Activated CD4-positive, alpha-beta T cell treated with anti-CD3 and anti-CD28 coated beads for 24 hours (primary cell): ENCODE results near the gene FFAR2.

Experiments
- DNase-seq, 2 donors: peaks; one replicate each; pipeline ENCODE4 v3.0.0-alpha.2; 2020; ENCODE audit warnings: low read depth in 2 of 2

Gene FFAR2

GRCh38 chr19:35425682-35426081 lies 22.4 kb upstream of the FFAR2 start:
- DNase-seq: no peak

- no peak for DNase-seq
Measured at GRCh38 chr19:35427187-35427586, 20.9 kb upstream of the FFAR2 start.

GRCh38 chr19:35429698-35430408 lies 18.2 kb upstream of the FFAR2 start:
- no peak for DNase-seq

- no peak for DNase-seq
Measured at GRCh38 chr19:35430409-35431144, 17.5 kb upstream of the FFAR2 start.

GRCh38 chr19:35431145-35431807 lies 16.8 kb upstream of the FFAR2 start:
- no peak for DNase-seq

GRCh38 chr19:35432911-35433310 lies 15.1 kb upstream of the FFAR2 start:
- DNase-seq: no peak

- DNase-seq: no peak
Measured at GRCh38 chr19:35433448-35433847, 14.6 kb upstream of the FFAR2 start.

GRCh38 chr19:35435896-35436295 lies 12.2 kb upstream of the FFAR2 start:
- DNase-seq: no peak

- no peak for DNase-seq
Measured at GRCh38 chr19:35436477-35437405, 11.3 kb upstream of the FFAR2 start.

- no peak for DNase-seq
Measured at GRCh38 chr19:35437406-35437951, 10.6 kb upstream of the FFAR2 start.

- no peak for DNase-seq
Measured at GRCh38 chr19:35438096-35438495, 10.0 kb upstream of the FFAR2 start.

- DNase-seq: no peak
Measured at GRCh38 chr19:35438527-35438926, 9.5 kb upstream of the FFAR2 start.

GRCh38 chr19:35439921-35440320 lies 8.1 kb upstream of the FFAR2 start:
- DNase-seq: no peak

- DNase-seq: no peak
Measured at GRCh38 chr19:35442091-35442490, 6.0 kb upstream of the FFAR2 start.

- DNase-seq: no peak
Measured at GRCh38 chr19:35444735-35445134, 3.3 kb upstream of the FFAR2 start.

GRCh38 chr19:35445826-35446593 lies 2.0 kb upstream of the FFAR2 start:
- no peak for DNase-seq

- DNase-seq: no peak
Measured at GRCh38 chr19:35449359-35450043, 1.4 kb downstream of the FFAR2 start.

GRCh38 chr19:35451338-35452096 lies 3.5 kb downstream of the FFAR2 start:
- DNase-seq: no peak

GRCh38 chr19:35454663-35455062 lies 6.6 kb downstream of the FFAR2 start:
- no peak for DNase-seq
